ENCODE results near the gene SUN3.

DNA sequence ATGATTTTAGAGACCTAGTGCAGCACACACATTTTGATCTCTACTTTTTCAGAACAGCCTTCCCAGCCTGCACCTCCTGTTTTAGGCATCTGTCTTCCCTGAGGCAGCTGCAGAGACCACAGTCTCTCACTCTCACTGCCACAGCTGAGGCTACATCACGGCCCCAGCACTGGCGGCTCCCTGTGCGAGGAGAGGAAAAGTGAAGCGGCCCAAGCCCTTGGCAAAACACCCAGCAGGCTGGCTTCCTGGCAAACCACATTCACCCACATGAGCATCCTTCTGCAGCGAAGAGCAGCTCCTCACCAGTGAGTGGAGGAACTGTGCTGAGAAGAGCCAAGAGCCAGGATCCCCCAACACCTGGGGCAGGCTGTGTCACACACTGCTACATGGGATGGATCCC, 63.5 kb downstream of the SUN3 start:
- TF ChIP-seq CEBPB (IDR thresholded peaks at IDR 0.05; ENCODE audit: borderline replicate concordance in 1 of 2, low read depth in 2 of 2, low read length in 2 of 2) (no peak), JUND (IDR thresholded peaks at IDR 0.05; ENCODE audit: low read depth, low read length) (no peak), JUNB (IDR thresholded peaks at IDR 0.05) (no peak), POLR2A (IDR thresholded peaks at IDR 0.05; ENCODE audit: low read depth, low read length) (0 out of 2 replicates have a peak, but pooled peaks have one; percentile 22), EP300 (IDR thresholded peaks at IDR 0.05; ENCODE audit: borderline replicate concordance in 1 of 2, control insufficient read depth in 1 of 2, low read depth in 2 of 2, low read length in 2 of 2) (no peak), EZH2 (IDR thresholded peaks at IDR 0.05; ENCODE audit: borderline replicate concordance, control insufficient read depth, low read depth, low read length) (no peak)
- TF ChIP-seq, protein P1, sequence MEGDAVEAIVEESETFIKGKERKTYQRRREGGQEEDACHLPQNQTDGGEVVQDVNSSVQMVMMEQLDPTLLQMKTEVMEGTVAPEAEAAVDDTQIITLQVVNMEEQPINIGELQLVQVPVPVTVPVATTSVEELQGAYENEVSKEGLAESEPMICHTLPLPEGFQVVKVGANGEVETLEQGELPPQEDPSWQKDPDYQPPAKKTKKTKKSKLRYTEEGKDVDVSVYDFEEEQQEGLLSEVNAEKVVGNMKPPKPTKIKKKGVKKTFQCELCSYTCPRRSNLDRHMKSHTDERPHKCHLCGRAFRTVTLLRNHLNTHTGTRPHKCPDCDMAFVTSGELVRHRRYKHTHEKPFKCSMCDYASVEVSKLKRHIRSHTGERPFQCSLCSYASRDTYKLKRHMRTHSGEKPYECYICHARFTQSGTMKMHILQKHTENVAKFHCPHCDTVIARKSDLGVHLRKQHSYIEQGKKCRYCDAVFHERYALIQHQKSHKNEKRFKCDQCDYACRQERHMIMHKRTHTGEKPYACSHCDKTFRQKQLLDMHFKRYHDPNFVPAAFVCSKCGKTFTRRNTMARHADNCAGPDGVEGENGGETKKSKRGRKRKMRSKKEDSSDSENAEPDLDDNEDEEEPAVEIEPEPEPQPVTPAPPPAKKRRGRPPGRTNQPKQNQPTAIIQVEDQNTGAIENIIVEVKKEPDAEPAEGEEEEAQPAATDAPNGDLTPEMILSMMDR (IDR thresholded peaks at IDR 0.05 in 2 of 3, conservative IDR thresholded peaks at IDR 0.05 in 1 of 3; ENCODE audit: control insufficient read depth in 2 of 3, extremely low read depth in 1 of 3, insufficient read depth in 1 of 3, low read depth in 3 of 3, low read length in 3 of 3) = no peak
- TF ChIP-seq, protein P2, sequence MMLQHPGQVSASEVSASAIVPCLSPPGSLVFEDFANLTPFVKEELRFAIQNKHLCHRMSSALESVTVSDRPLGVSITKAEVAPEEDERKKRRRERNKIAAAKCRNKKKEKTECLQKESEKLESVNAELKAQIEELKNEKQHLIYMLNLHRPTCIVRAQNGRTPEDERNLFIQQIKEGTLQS (IDR thresholded peaks at IDR 0.05; ENCODE audit: borderline replicate concordance, extremely low read depth, low read depth, low read length) = no peak

Data from GM12878 (cell line).